GM04503 (cell line): ENCODE data around the gene ZPBP2.
A peak's percentile ranks its signal among the peaks of the same experiment; 100 is the strongest.

ENCODE experiments used
- DNase-seq: peaks from one replicate; pipeline ENCODE4 v3.0.0-alpha.2; 2012; ENCODE audit warnings: low read depth

The ZPBP2 gene

GRCh38 chr17:39913989-39914388 is 46.0 kb downstream of the ZPBP2 start:
- DNase-seq: no peak

- DNase-seq: no peak
Measured at GRCh38 chr17:39915559-39915958, 47.6 kb downstream of the ZPBP2 start.

DNA sequence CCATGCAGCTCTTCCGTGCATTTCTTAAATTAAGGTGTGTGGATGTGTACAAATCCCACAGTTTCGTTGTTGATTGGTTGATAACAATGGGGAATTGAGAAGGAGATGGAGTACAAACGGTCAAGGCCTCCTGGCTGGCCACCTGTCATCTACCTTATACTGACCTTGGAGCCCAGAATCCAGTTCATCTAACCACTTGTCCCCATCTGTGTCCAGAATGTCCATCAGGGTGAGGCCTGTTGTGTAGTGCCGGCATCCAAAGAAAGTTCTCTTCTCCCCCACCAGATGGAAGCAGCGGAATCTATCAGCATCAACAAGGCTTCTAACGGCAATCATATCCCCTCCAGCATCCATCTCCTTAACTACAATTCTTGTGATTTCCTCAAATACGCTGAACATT is 48.9 kb downstream of the ZPBP2 start:
- DNase-seq: no peak

- no peak for DNase-seq
Measured at GRCh38 chr17:39919087-39919683, 51.2 kb downstream of the ZPBP2 start.

DNA sequence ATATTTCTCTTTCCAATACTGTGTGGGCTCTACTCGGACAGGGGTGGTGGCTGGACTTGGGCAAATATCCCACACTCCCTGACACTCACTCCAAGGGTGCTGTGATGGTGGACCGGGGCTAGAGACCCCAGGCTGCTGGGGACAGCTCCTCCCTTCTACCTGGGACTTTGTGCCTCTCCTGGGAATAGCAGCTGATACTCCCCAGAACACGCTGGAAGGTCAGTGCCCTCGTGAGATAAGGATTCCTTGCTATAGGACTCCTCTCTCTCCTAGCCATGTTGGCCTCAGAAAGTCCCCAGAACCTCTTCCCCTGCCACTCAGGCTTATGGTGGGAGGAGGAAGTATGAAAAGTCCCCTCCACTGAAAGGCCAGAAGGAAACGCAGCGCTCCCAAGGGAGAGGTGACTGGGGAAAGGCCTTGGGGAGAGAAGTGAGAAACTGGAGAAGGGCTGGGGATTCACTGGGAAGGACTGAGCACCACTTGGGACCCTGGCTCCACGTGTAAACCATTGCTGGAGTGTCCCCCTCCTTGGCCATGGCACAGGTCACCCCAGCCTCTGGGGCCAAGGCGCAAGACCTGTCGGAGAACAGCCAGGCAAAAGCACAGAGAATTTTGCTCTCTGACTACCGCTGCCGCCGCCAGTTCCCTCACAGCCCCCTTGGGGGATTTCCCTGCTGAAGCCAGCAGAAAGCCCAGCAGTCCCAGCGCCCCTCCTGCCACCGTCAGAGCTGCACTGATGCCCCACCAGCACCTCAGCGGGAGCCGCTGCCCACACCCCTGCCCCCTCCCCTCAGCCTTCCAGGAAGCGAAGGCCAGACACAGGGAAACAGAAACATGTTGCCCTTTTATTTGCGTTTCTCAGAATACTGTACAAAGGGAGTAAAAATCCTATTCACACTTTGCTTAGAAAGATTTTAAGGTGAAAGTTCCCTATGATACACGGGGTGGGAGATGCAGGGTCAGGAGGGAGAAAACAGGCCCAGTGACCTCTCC is 52.5 kb downstream of the ZPBP2 start:
- no peak for DNase-seq

GRCh38 chr17:39921323-39921722 is 53.3 kb downstream of the ZPBP2 start:
- no peak for DNase-seq

GRCh38 chr17:39922006-39922405 is 54.0 kb downstream of the ZPBP2 start:
- no peak for DNase-seq

GRCh38 chr17:39923230-39923629 is 55.2 kb downstream of the ZPBP2 start:
- no peak for DNase-seq

DNA sequence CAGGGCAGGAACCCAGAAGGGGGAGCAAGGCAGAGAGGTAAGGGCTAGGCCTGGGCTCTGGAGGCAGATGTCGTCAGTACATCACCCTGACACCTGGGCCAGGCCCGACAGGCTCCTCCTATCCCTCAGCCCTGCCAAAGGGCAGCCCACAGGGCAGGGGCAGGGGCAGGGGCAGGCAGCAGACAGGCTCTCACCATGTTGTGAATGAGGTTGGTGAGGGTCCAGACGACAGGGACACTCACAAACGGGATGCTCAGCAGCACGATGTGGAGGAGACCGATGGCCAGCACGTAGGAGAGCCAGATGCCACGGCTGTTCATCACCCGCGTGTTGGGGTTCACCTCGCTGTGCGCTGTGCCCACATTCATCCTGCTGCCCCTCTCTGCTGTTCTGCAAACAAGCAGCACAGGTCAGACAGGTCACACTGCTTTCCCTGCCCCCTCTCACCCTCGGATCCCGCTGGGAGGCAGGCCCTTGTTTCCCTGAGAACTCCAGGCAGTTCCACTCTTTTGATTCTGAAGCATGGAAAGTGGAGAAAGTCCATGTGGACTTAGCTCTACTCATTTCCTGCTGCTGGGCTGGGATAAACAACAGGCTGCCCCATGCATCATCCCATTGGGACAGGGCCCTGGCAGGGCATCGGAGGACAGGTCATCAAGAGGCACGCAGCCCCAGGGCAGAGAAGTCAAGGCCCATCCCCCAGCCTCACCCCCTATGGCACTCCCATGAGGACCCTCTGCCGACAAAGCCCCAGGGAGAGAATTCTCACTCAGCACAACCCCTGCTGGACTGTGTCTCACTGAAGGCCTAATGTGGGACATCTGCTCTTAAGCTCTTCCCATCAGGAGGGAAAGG is 56.1 kb downstream of the ZPBP2 start:
- peak; percentile 21 for DNase-seq

DNA sequence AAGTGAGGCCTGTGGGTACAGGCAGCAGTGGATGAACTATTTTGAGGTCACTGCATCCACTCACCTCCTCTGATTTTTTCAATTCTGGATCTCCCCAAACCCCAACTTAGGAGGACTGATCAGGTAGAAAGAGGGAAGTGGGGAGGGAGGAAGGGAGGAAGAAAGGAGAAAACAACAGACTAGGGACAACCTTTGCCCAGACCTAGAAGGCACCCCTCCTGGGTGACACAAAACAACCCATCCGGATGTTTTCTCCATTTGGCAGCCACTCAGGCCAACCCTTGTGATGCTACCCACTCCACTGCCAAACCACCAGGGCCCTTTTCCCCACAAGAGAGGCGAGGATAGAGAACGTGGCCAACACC is 56.7 kb downstream of the ZPBP2 start:
- DNase-seq: no peak

- DNase-seq: no peak
Measured at GRCh38 chr17:39925282-39926134, 57.5 kb downstream of the ZPBP2 start.

DNA sequence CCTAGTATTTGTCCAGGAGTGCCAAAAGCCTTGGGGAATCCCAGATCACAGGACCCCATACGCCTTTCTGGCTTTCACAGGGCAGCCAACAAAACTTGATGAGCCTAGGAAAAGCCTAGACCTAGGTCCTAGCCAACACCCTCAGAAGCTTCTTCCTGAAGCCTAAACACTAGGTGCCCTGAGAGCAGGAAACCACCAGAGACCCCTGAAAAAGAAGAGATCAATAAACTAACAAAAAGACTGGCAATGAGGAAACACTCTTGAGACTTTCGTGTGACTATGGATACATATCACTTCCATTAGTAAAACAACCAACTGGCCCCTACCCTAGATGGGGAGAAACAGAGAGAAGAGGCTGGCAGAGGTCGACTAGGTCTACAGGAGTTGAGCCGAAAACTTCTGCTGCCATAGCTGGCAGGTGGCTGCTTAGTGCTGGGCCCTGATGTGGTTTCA is 58.2 kb downstream of the ZPBP2 start:
- DNase-seq: no peak

DNA sequence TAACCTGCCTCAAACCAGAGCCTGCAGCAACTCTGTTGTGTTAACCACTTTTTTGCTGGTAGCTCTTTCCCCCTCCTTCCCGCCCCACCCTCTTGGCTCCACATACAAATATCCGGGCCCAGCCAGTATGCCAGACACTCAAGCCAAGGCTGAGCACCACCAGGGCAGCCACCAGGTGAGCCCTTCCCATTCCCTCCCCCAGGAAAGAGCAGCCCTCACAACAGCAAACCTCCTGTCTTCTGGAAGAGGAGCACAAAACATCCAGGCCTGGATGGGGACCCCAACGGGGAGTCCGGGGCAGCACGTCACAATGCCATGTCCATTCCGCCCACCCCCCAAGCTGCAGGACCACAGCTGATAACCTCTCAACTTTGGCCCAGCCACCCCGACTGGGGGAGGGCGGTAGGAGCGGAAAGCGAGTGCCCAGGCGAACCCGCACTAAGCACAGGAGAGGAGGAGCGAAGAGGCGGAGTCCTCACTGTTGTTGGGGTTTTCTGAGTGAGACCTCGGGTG is 58.6 kb downstream of the ZPBP2 start:
- DNase-seq: no peak
